Measurements from ENCODE around the gene OR10H1.
"Not testable (repeated sequence)": the region's sequence is repeated elsewhere in the genome, so short reads cannot be mapped to it uniquely, and the experiment has no call there.

Gene OR10H1

GRCh38 chr19:15776264-15776663 lies 39.2 kb downstream of the OR10H1 start:
- WGBS, result 88% methylated on average over 4 of the region's 4 CpGs

GRCh38 chr19:15775249-15775648 lies 40.2 kb downstream of the OR10H1 start:
- H3K9me3 ChIP-seq (ENCODE audit: control insufficient read depth, low read length), result no peaks in the 10 kb centered on the region
- H3K27ac ChIP-seq (ENCODE audit: low read length, poor library complexity, severe bottlenecking), result no peak overlapping the region
- H2AK5ac ChIP-seq (ENCODE audit: low read length, severe bottlenecking), result no peak overlapping the region
- no peak overlapping the region for H2BK15ac ChIP-seq (ENCODE audit: low read depth, poor library complexity, severe bottlenecking)
- DNase-seq, result no peak
- no peaks in the 10 kb centered on the region for H3K4me1 ChIP-seq (ENCODE audit: control insufficient read depth, insufficient read depth, low read depth, low read length)
- H4K91ac ChIP-seq (ENCODE audit: low read length), result no peak overlapping the region
- no peak overlapping the region for H3K14ac ChIP-seq (ENCODE audit: low read length in 2 of 2)
- H2AFZ ChIP-seq (ENCODE audit: low read depth, low read length), result no peak overlapping the region
- no peak overlapping the region for H2BK120ac ChIP-seq (ENCODE audit: low read depth, low read length)
- no peak overlapping the region for H3K18ac ChIP-seq (ENCODE audit: low read depth in 1 of 2, low read length in 2 of 2)
- no peak overlapping the region for H3K4ac ChIP-seq (ENCODE audit: low read depth in 1 of 2, low read length in 2 of 2)
- no peaks in the 10 kb centered on the region for H3K36me3 ChIP-seq (ENCODE audit: control insufficient read depth in 1 of 2, insufficient read depth in 2 of 2, low read depth in 1 of 2, low read length in 2 of 2)
- no peaks in the 10 kb centered on the region for H3K79me1 ChIP-seq (replicated peaks; ENCODE audit: low read length, poor library complexity, severe bottlenecking)
- no peak overlapping the region for H2BK12ac ChIP-seq (ENCODE audit: low read length in 2 of 2)
- 18% methylated on average over 2 of the region's 2 CpGs for WGBS
- H3K27me3 ChIP-seq (ENCODE audit: control insufficient read depth in 1 of 2, insufficient read depth in 1 of 2, low read length in 2 of 2), result no peaks in the 10 kb centered on the region
- no peak overlapping the region for H3K23ac ChIP-seq (ENCODE audit: low read length in 2 of 2)
- no peak overlapping the region for H3K9ac ChIP-seq (ENCODE audit: low read length)
- no peak overlapping the region for H2BK5ac ChIP-seq (ENCODE audit: low read depth, low read length, poor library complexity, severe bottlenecking)
- no peak overlapping the region for H3K4me2 ChIP-seq (ENCODE audit: low read length, poor library complexity, severe bottlenecking)
- no peak overlapping the region for H4K8ac ChIP-seq (ENCODE audit: low read length)
- no peak overlapping the region for H3K4me3 ChIP-seq (ENCODE audit: insufficient read depth in 1 of 2, low read depth in 1 of 2, low read length in 2 of 2)

More at GRCh38 chr19:15776264-15776663, 39.2 kb downstream of the OR10H1 start:
- no peak overlapping the region for H3K4ac ChIP-seq (ENCODE audit: low read depth in 1 of 2, low read length in 2 of 2)
- no peak overlapping the region for H3K27ac ChIP-seq (ENCODE audit: low read length, poor library complexity, severe bottlenecking)
- no peak overlapping the region for H2BK120ac ChIP-seq (ENCODE audit: low read depth, low read length)
- no peak overlapping the region for H3K4me3 ChIP-seq (ENCODE audit: insufficient read depth in 1 of 2, low read depth in 1 of 2, low read length in 2 of 2)
- no peak for DNase-seq
- no peak overlapping the region for H4K91ac ChIP-seq (ENCODE audit: low read length)
- H3K9me3 ChIP-seq (ENCODE audit: control insufficient read depth, low read length), result no peaks in the 10 kb centered on the region
- H2AK5ac ChIP-seq (ENCODE audit: low read length, severe bottlenecking), result no peak overlapping the region
- no peaks in the 10 kb centered on the region for H3K36me3 ChIP-seq (ENCODE audit: control insufficient read depth in 1 of 2, insufficient read depth in 2 of 2, low read depth in 1 of 2, low read length in 2 of 2)
- no peaks in the 10 kb centered on the region for H3K4me1 ChIP-seq (ENCODE audit: control insufficient read depth, insufficient read depth, low read depth, low read length)
- no peak overlapping the region for H3K18ac ChIP-seq (ENCODE audit: low read depth in 1 of 2, low read length in 2 of 2)
- no peak overlapping the region for H2BK12ac ChIP-seq (ENCODE audit: low read length in 2 of 2)
- H3K14ac ChIP-seq (ENCODE audit: low read length in 2 of 2), result no peak overlapping the region
- H4K8ac ChIP-seq (ENCODE audit: low read length), result no peak overlapping the region
- H3K79me1 ChIP-seq (replicated peaks; ENCODE audit: low read length, poor library complexity, severe bottlenecking), result no peaks in the 10 kb centered on the region
- H3K4me2 ChIP-seq (ENCODE audit: low read length, poor library complexity, severe bottlenecking), result no peak overlapping the region
- H2BK15ac ChIP-seq (ENCODE audit: low read depth, poor library complexity, severe bottlenecking), result no peak overlapping the region
- H2BK5ac ChIP-seq (ENCODE audit: low read depth, low read length, poor library complexity, severe bottlenecking), result no peak overlapping the region
- no peak overlapping the region for H3K9ac ChIP-seq (ENCODE audit: low read length)
- H3K23ac ChIP-seq (ENCODE audit: low read length in 2 of 2), result no peak overlapping the region
- H3K27me3 ChIP-seq (ENCODE audit: control insufficient read depth in 1 of 2, insufficient read depth in 1 of 2, low read length in 2 of 2), result no peaks in the 10 kb centered on the region
- no peak overlapping the region for H2AFZ ChIP-seq (ENCODE audit: low read depth, low read length)

GRCh38 chr19:15774159-15774558 lies 41.3 kb downstream of the OR10H1 start:
- H3K36me3 ChIP-seq (ENCODE audit: control insufficient read depth in 1 of 2, insufficient read depth in 2 of 2, low read depth in 1 of 2, low read length in 2 of 2); H3K9ac ChIP-seq (ENCODE audit: low read length); H4K91ac ChIP-seq (ENCODE audit: low read length); H3K4me2 ChIP-seq (ENCODE audit: low read length, poor library complexity, severe bottlenecking); DNase-seq; H3K4me3 ChIP-seq (ENCODE audit: insufficient read depth in 1 of 2, low read depth in 1 of 2, low read length in 2 of 2); H2BK5ac ChIP-seq (ENCODE audit: low read depth, low read length, poor library complexity, severe bottlenecking); H3K23ac ChIP-seq (ENCODE audit: low read length in 2 of 2); H2BK120ac ChIP-seq (ENCODE audit: low read depth, low read length); H2BK15ac ChIP-seq (ENCODE audit: low read depth, poor library complexity, severe bottlenecking); H3K4me1 ChIP-seq (ENCODE audit: control insufficient read depth, insufficient read depth, low read depth, low read length); H4K8ac ChIP-seq (ENCODE audit: low read length); H2BK12ac ChIP-seq (ENCODE audit: low read length in 2 of 2); H3K27me3 ChIP-seq (ENCODE audit: control insufficient read depth in 1 of 2, insufficient read depth in 1 of 2, low read length in 2 of 2); H3K18ac ChIP-seq (ENCODE audit: low read depth in 1 of 2, low read length in 2 of 2); H3K9me3 ChIP-seq (ENCODE audit: control insufficient read depth, low read length); H2AFZ ChIP-seq (ENCODE audit: low read depth, low read length); H3K27ac ChIP-seq (ENCODE audit: low read length, poor library complexity, severe bottlenecking); H3K14ac ChIP-seq (ENCODE audit: low read length in 2 of 2); H3K4ac ChIP-seq (ENCODE audit: low read depth in 1 of 2, low read length in 2 of 2); H3K79me1 ChIP-seq (replicated peaks; ENCODE audit: low read length, poor library complexity, severe bottlenecking); H2AK5ac ChIP-seq (ENCODE audit: low read length, severe bottlenecking): not testable (repeated sequence)
- WGBS, result 0% methylated on average over 1 of the region's 3 CpGs

DNA sequence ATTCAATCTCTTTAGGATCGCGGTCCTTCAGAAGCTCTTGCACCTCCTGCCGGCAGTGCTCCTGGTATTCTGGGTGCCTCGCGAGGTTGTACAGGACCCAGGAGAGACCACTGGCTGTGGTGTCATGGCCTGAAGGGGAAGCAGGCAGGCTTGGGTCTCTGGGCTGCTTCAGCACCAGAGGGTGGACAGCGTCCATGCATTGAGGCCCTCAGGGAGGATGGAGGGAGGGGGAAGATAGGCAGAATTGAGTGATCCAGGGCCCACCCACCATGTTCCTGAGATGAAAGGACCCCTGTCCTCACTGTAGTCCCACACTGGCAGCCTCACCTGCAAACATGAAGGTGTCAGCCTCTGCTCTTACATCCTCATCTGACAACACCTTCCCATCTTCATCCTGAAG lies 45.9 kb downstream of the OR10H1 start:
- Histone ChIP-seq H3K14ac (ENCODE audit: low read length in 2 of 2) (no peak overlapping the region), H3K27me3 (ENCODE audit: control insufficient read depth in 1 of 2, insufficient read depth in 1 of 2, low read length in 2 of 2) (no peaks in the 10 kb centered on the region), H4K91ac (ENCODE audit: low read length) (no peak overlapping the region), H3K4ac (ENCODE audit: low read depth in 1 of 2, low read length in 2 of 2) (no peak overlapping the region), H4K8ac (ENCODE audit: low read length) (no peak overlapping the region), H2BK5ac (ENCODE audit: low read depth, low read length, poor library complexity, severe bottlenecking) (no peak overlapping the region), H2BK12ac (ENCODE audit: low read length in 2 of 2) (no peak overlapping the region), H2BK120ac (ENCODE audit: low read depth, low read length) (no peak overlapping the region), H2AFZ (ENCODE audit: low read depth, low read length) (no peak overlapping the region), H3K23ac (ENCODE audit: low read length in 2 of 2) (no peak overlapping the region), H3K18ac (ENCODE audit: low read depth in 1 of 2, low read length in 2 of 2) (no peak overlapping the region), H3K9ac (ENCODE audit: low read length) (no peak overlapping the region), H3K4me1 (ENCODE audit: control insufficient read depth, insufficient read depth, low read depth, low read length) (no peaks in the 10 kb centered on the region), H2AK5ac (ENCODE audit: low read length, severe bottlenecking) (no peak overlapping the region), H3K27ac (ENCODE audit: low read length, poor library complexity, severe bottlenecking) (no peak overlapping the region), H3K4me3 (ENCODE audit: insufficient read depth in 1 of 2, low read depth in 1 of 2, low read length in 2 of 2) (no peak overlapping the region), H3K4me2 (ENCODE audit: low read length, poor library complexity, severe bottlenecking) (no peak overlapping the region), H3K79me1 (replicated peaks; ENCODE audit: low read length, poor library complexity, severe bottlenecking) (no peaks in the 10 kb centered on the region), H3K9me3 (ENCODE audit: control insufficient read depth, low read length) (no peaks in the 10 kb centered on the region), H3K36me3 (ENCODE audit: control insufficient read depth in 1 of 2, insufficient read depth in 2 of 2, low read depth in 1 of 2, low read length in 2 of 2) (no peaks in the 10 kb centered on the region), H2BK15ac (ENCODE audit: low read depth, poor library complexity, severe bottlenecking) (no peak overlapping the region)
- WGBS, result 92% methylated on average over 5 of the region's 6 CpGs
- DNase-seq, result no peak

Data from mesenchymal stem cell (in vitro differentiated cells and primary cell).